ENCODE results near the gene CDK14.

- TF ChIP-seq, protein P1, sequence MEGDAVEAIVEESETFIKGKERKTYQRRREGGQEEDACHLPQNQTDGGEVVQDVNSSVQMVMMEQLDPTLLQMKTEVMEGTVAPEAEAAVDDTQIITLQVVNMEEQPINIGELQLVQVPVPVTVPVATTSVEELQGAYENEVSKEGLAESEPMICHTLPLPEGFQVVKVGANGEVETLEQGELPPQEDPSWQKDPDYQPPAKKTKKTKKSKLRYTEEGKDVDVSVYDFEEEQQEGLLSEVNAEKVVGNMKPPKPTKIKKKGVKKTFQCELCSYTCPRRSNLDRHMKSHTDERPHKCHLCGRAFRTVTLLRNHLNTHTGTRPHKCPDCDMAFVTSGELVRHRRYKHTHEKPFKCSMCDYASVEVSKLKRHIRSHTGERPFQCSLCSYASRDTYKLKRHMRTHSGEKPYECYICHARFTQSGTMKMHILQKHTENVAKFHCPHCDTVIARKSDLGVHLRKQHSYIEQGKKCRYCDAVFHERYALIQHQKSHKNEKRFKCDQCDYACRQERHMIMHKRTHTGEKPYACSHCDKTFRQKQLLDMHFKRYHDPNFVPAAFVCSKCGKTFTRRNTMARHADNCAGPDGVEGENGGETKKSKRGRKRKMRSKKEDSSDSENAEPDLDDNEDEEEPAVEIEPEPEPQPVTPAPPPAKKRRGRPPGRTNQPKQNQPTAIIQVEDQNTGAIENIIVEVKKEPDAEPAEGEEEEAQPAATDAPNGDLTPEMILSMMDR (IDR thresholded peaks at IDR 0.05), result no peak
- TF ChIP-seq POLR2A (IDR thresholded peaks at IDR 0.05), result no peak
Measured at GRCh38 chr7:90568213-90568612, 27.9 kb upstream of the CDK14 start.

All from esophagus squamous epithelium (tissue), 4 donors.